Hematopoietic multipotent progenitor cell treated with erythropoietin and hydrocortisone succinate and interleukin-3 and kit ligand, for 6 days (in vitro differentiated cells): Measurements from ENCODE around the gene TSPAN2.
A peak's percentile ranks its signal among the peaks of the same experiment; 100 is the strongest.

Experiments used
- DNase-seq: peaks from one replicate; pipeline ENCODE4 v3.0.0-alpha.2; 2015

The TSPAN2 gene

GRCh38 chr1:115089420-115090185, at the start of gene TSPAN2:
TSS of gene TSPAN2 (minus strand) at chr1:115089503. CDS start at chr1:115089432, 71 bp downstream.
- peak; percentile 62 for DNase-seq

- peak; percentile 89 for DNase-seq
Observed at GRCh38 chr1:115138973-115139372, 49.7 kb upstream of the TSPAN2 start.

GRCh38 chr1:115138271-115138670, 49.0 kb upstream of the TSPAN2 start:
- DNase-seq, result no peak

- no peak for DNase-seq
Observed at GRCh38 chr1:115137191-115137590, 47.9 kb upstream of the TSPAN2 start.

GRCh38 chr1:115136706-115137105, 47.4 kb upstream of the TSPAN2 start:
- no peak for DNase-seq

- no peak for DNase-seq
Observed at GRCh38 chr1:115136106-115136505, 46.8 kb upstream of the TSPAN2 start.

GRCh38 chr1:115135681-115136080, 46.4 kb upstream of the TSPAN2 start:
- no peak for DNase-seq

GRCh38 chr1:115134850-115135480, 45.7 kb upstream of the TSPAN2 start:
- no peak for DNase-seq

- DNase-seq, result no peak
Observed at GRCh38 chr1:115134231-115134630, 44.9 kb upstream of the TSPAN2 start.

- no peak for DNase-seq
Observed at GRCh38 chr1:115133440-115133839, 44.1 kb upstream of the TSPAN2 start.

- DNase-seq, result no peak
Observed at GRCh38 chr1:115130786-115131185, 41.5 kb upstream of the TSPAN2 start.

- no peak for DNase-seq
Observed at GRCh38 chr1:115129071-115129640, 39.9 kb upstream of the TSPAN2 start.

- no peak for DNase-seq
Observed at GRCh38 chr1:115127539-115127938, 38.2 kb upstream of the TSPAN2 start.

- DNase-seq, result no peak
Observed at GRCh38 chr1:115126516-115126915, 37.2 kb upstream of the TSPAN2 start.

- DNase-seq, result no peak
Observed at GRCh38 chr1:115123116-115123515, 33.8 kb upstream of the TSPAN2 start.

GRCh38 chr1:115121793-115122192, 32.5 kb upstream of the TSPAN2 start:
- no peak for DNase-seq

GRCh38 chr1:115120296-115120695, 31.0 kb upstream of the TSPAN2 start:
- no peak for DNase-seq

- no peak for DNase-seq
Observed at GRCh38 chr1:115118611-115119010, 29.3 kb upstream of the TSPAN2 start.

- DNase-seq, result no peak
Observed at GRCh38 chr1:115118086-115118485, 28.8 kb upstream of the TSPAN2 start.

GRCh38 chr1:115117298-115117697, 28.0 kb upstream of the TSPAN2 start:
- DNase-seq, result no peak

- no peak for DNase-seq
Observed at GRCh38 chr1:115116512-115116911, 27.2 kb upstream of the TSPAN2 start.

- no peak for DNase-seq
Observed at GRCh38 chr1:115115521-115116161, 26.3 kb upstream of the TSPAN2 start.

GRCh38 chr1:115114308-115114707, 25.0 kb upstream of the TSPAN2 start:
- peak; percentile 23 for DNase-seq

GRCh38 chr1:115113766-115114165, 24.5 kb upstream of the TSPAN2 start:
- DNase-seq, result no peak
